Tibial artery (tissue), 4 donors: ENCODE data around the gene HJV.
A peak's percentile ranks its signal among the peaks of the same experiment; 100 is the strongest.

Experiments
- DNase-seq, 2 donors: peaks; one replicate each; pipeline ENCODE4 v3.0.0-alpha.2; 2019
- H3K27ac ChIP-seq, 2 donors: fragments of 200-600 bp; sonication (generic) in 1 of 2; 1 replicate in 1 of 2; 2 replicates in 1 of 2; pipeline ENCODE4 v1.5.1; 2018 to 2019; ENCODE audit warnings: mild to moderate bottlenecking in 1 of 2
- H3K27me3 ChIP-seq, 2 donors: fragments of 200-600 bp; sonication (generic) in 1 of 2; one replicate each; pipeline versions ENCODE4 v1.5.1 to v1.6.0; 2016 to 2019
- H3K36me3 ChIP-seq, 3 donors: fragments of 200-600 bp; sonication (generic) in 2 of 3; one replicate each; pipeline ENCODE4 v1.5.1; 2016 to 2019; ENCODE audit warnings: mild to moderate bottlenecking in 2 of 3
- H3K4me1 ChIP-seq, 4 donors: fragments of 200-600 bp; sonication (generic) in 2 of 4; 1 replicate in 3 of 4; 2 replicates in 1 of 4; pipeline ENCODE4 v1.5.1; 2016 to 2019
- H3K4me3 ChIP-seq, 2 donors: fragments of 200-600 bp; sonication (generic) in 1 of 2; 1 replicate in 1 of 2; 2 replicates in 1 of 2; pipeline ENCODE4 v1.5.1; 2018 to 2019; ENCODE audit warnings: mild to moderate bottlenecking in 2 of 2
- H3K9me3 ChIP-seq, 3 donors: fragments of 200-600 bp; sonication (generic) in 1 of 3; one replicate each; pipeline ENCODE4 v1.5.1; 2016 to 2019
- CTCF ChIP-seq, 2 experiments: fragments of 200-600 bp in 1 of 2; fragments of 450-650 bp in 1 of 2; IDR thresholded peaks; one replicate each; pipeline ENCODE4 v1.5.1; 2017 to 2019; ENCODE audit warnings: antibody characterized with exemption in 2 of 2, mild to moderate bottlenecking in 1 of 2, moderate library complexity in 1 of 2
- intact Hi-C: fragments of 100-400 bp; cut with DNase I; formaldehyde crosslinking; loops from one replicate; pipeline ENCODE4 v1.15.0; 2023; ENCODE audit warnings: low total_unique reads

The HJV gene

DNA sequence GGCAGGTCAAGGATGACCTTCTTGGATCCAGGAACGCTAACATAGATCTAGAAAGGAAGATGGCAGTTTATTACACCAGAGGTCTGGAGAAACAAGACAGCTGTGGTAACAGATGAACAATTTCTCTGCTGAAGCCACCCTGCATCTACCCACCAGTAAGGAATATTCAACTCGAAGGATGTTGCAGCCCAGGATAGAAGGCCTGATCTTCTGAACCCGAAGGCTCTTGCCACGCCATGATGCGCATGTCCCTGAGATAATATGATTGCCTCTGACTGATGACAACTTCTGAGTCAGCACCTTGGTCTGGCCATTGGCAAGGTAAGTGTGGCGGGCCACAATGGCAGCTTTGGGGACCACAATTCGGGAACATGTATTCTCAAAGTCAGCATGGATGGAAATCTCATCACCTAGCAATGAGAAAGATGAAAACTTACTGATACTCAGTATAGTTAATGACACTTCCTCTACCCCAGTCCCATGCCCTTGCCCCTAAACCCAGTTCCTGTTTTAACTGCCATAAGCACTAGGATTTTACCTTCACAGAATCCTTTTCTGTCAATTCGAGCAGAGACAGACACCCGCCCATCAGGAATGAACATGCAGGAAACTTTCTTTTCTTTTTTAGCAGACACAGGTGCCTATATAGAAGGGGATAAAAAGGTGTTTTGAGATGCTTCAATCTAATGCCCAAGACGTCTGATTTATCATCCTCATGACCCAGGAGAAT is 27.0 kb downstream of the HJV start:
- H3K27ac ChIP-seq, result peak overlapping the region; percentile 85 to 90
- no peaks in the 10 kb centered on the region for H3K27me3 ChIP-seq
- no peaks in the 10 kb centered on the region for H3K9me3 ChIP-seq
- peak; percentile 15 to 67 for DNase-seq
- H3K4me1 ChIP-seq, result peaks cover 0 to 59% (median 44%) of the 10 kb centered on the region in 4 donors
- peaks cover 31 to 38% (median 36%) of the 10 kb centered on the region in 3 donors for H3K36me3 ChIP-seq
- peak overlapping the region; percentile 68 to 77 for H3K4me3 ChIP-seq
- intact Hi-C loops, result no loop called here
- TF ChIP-seq CTCF (IDR thresholded peaks at IDR 0.05), result no peak

DNA sequence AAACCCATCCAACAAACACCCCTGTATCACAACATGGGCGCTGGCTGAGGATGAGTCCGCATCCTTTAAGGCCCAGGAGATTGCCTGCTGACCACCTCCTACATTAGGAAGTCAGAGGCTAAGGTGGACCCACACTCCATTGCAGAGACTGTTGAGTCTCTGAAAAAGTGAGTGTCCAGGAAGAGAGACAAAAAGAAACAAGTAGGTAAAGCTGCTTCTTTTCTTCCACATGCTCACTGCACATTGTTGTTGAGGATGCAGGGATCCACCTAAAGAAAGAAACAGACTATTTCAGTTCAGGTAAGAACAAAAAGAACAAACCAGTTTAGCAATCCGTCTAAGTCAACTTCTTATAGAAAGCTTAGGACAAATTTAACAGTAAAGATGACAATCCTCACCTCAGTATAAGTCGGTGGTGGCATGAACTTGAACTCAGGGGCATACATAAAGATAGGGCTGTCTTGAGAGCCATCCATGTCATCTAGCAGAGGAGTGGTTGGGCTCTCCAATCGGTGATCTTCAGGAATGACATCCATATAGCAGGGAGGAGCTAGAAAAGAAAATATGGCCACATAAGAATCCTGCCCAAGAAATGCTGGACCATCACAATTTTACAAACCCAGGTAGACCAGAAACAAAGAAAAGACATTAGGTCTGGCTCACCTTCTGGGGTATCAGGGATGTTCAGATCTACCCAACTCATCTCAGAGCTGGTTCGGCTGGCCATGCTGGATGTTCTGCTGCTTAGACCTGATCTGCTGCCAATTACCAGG is 27.7 kb downstream of the HJV start:
- H3K27me3 ChIP-seq, result no peaks in the 10 kb centered on the region
- peak overlapping the region; percentile 68 to 77 for H3K4me3 ChIP-seq
- peaks cover 31 to 38% (median 36%) of the 10 kb centered on the region in 3 donors for H3K36me3 ChIP-seq
- peak in 1 of 2 donors; percentile 46 for DNase-seq
- H3K27ac ChIP-seq, result peak overlapping the region; percentile 85 to 90
- TF ChIP-seq CTCF (IDR thresholded peaks at IDR 0.05), result no peak
- intact Hi-C loops, result no loop called here
- H3K9me3 ChIP-seq, result no peaks in the 10 kb centered on the region
- H3K4me1 ChIP-seq, result peaks cover 0 to 52% (median 36%) of the 10 kb centered on the region in 4 donors

DNA sequence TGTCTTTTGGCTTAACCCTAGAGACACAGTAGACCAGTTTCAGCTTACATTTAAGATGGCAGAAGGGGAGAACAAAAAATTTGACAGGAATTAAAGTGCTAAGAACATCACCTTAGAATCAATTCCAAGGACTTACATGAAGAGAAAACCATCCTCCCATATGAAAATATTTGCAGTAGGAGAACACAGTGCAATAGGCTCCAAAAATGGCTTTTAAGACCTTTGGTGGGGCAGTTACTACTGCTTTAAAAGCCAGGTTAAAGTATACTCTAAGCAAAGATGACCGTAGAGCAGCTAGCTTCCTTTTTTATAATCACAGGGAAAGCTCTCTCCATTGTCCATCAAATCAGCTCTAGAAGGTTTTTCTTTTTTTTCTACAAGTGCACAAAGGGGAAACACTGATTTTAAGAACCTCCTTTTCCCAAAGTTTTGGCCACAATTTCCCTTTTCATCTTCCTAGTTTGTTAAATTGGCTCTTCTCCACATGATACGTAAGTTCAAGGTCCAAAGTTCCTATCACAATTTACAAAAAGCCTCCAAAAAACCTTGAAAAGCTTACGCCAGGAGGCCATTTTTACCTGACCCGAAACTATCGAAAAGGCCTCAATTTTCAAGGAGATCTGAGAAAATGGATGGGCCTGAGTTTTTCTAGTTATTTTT is 28.4 kb downstream of the HJV start:
- Histone ChIP-seq H3K27me3 (no peaks in the 10 kb centered on the region), H3K9me3 (no peaks in the 10 kb centered on the region), H3K36me3 (peaks cover 31 to 38% (median 36%) of the 10 kb centered on the region in 3 donors), H3K4me3 (peak overlapping the region; percentile 68 to 77), H3K27ac (peak overlapping the region; percentile 85 to 90), H3K4me1 (peaks cover 0 to 44% (median 30%) of the 10 kb centered on the region in 4 donors)
- intact Hi-C loops, result no loop called here
- no peak for DNase-seq
- TF ChIP-seq CTCF (IDR thresholded peaks at IDR 0.05), result no peak

GRCh38 chr1:145992502-145992936 is 29.0 kb downstream of the HJV start:
- TF ChIP-seq CTCF (IDR thresholded peaks at IDR 0.05), result no peak
- H3K4me1 ChIP-seq, result peaks cover 0 to 39% (median 27%) of the 10 kb centered on the region in 4 donors
- intact Hi-C loops, result no loop called here
- peak; percentile 20 to 41 for DNase-seq
- no peaks in the 10 kb centered on the region for H3K9me3 ChIP-seq
- peak overlapping the region; percentile 85 to 90 for H3K27ac ChIP-seq
- peak overlapping the region; percentile 68 to 77 for H3K4me3 ChIP-seq
- peaks cover 31 to 38% (median 36%) of the 10 kb centered on the region in 3 donors for H3K36me3 ChIP-seq
- no peaks in the 10 kb centered on the region for H3K27me3 ChIP-seq

DNA sequence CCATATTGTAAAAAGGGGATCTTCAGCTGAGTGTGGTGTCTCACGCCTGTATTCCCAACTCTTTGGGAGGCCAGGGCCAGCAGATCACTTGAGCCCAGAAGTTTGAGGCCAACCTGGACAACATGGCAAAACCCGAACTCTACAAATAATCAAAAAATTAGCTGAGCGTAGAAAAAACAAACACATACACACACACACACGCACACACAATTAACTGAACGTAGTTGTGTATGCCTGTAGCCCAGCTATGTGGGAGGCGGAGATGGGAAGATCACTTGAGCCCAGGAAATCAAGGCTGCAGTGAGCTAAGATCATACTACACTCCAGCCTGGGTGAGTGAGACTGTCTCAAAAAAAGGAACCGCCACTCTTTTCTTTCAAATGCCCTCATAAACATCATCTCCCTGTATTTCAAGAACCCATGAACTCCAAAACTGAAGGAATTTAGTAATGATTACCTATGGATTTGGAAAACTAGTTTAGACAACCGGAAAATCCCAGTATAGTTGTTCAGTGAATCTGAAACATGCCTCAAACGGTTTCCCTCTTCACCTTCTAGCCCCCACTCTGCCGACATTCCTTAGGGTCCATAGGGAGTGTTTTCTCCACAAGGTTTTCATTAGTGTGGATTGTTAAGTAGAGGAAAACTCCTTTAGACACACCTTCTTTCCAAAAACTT is 29.7 kb downstream of the HJV start:
- intact Hi-C loops, result no loop called here
- H3K36me3 ChIP-seq, result peaks cover 31 to 38% (median 36%) of the 10 kb centered on the region in 3 donors
- peak overlapping the region; percentile 68 to 77 for H3K4me3 ChIP-seq
- no peaks in the 10 kb centered on the region for H3K27me3 ChIP-seq
- H3K4me1 ChIP-seq, result peaks cover 0 to 32% (median 21%) of the 10 kb centered on the region in 4 donors
- DNase-seq, result no peak
- H3K9me3 ChIP-seq, result no peaks in the 10 kb centered on the region
- peak overlapping the region; percentile 85 to 90 for H3K27ac ChIP-seq
- no peak for TF ChIP-seq CTCF (IDR thresholded peaks at IDR 0.05)
